HepG2 (cell line): ENCODE results near the gene TMEM187. TPM values are rescaled to one million over a fixed set of nuclear protein-coding genes. Genes with fewer than 3 reads are reported as not detected.
A peak's percentile ranks its signal among the peaks of the same experiment; 100 is the strongest.

Experiments
- ARNT ChIP-seq: fragments of 450-650 bp; IDR thresholded peaks from 2 replicates; pipeline ENCODE4 v1.6.1; 2017
- BHLHE40 ChIP-seq: IDR thresholded peaks from 2 replicates; pipeline ENCODE4 v1.6.1; 2011; ENCODE audit warnings: low read length, improper control_type of control experiment
- CHD4 ChIP-seq: fragments of 200-600 bp; sonication (generic); IDR thresholded peaks from 2 replicates; pipeline ENCODE4 v1.7.0; 2017; ENCODE audit warnings: mild to moderate bottlenecking, low read length, borderline replicate concordance
- DMAP1 ChIP-seq: IDR thresholded peaks from 2 replicates; pipeline ENCODE4 v1.6.1; 2016
- HOXD1 ChIP-seq: sonication (generic); formaldehyde crosslinking; IDR thresholded peaks from 2 replicates; pipeline ENCODE4 v1.5.0; 2020; ENCODE audit warnings: missing genetic modification reagents
- MED13 ChIP-seq: sonication (generic); formaldehyde crosslinking; IDR thresholded peaks from 2 replicates; pipeline ENCODE4 v1.5.0; 2020; ENCODE audit warnings: missing genetic modification reagents
- RAD21 ChIP-seq: fragments of 450-650 bp; formaldehyde crosslinking; IDR thresholded peaks from 2 replicates; pipeline ENCODE4 v1.5.0; 2020; ENCODE audit warnings: mild to moderate bottlenecking
- RBM39 ChIP-seq: fragments of 200-400 bp; formaldehyde crosslinking; IDR thresholded peaks from one replicate; pipeline ENCODE4 v1.6.1; 2018; ENCODE audit warnings: antibody characterized with exemption, mild to moderate bottlenecking, low read depth, low read length; ENCODE audit not compliant: poor library complexity, severe bottlenecking
- SYNCRIP ChIP-seq: fragments of 200-400 bp; formaldehyde crosslinking; IDR thresholded peaks from 2 replicates; pipeline ENCODE4 v1.6.1; 2018; ENCODE audit warnings: mild to moderate bottlenecking, low read depth, low read length; ENCODE audit not compliant: insufficient read depth
- ZFP36 ChIP-seq: fragments of 150-350 bp; IDR thresholded peaks from 2 replicates; pipeline ENCODE4 v1.6.1; 2018; ENCODE audit warnings: borderline replicate concordance, low read length, low read depth; ENCODE audit not compliant: partially characterized antibody
- ZMAT3 ChIP-seq: sonication (generic); formaldehyde crosslinking; conservative IDR thresholded peaks from 2 replicates; pipeline ENCODE4 v1.7.0; 2021; ENCODE audit warnings: missing genetic modification reagents
- ZNF431 ChIP-seq: sonication (generic); formaldehyde crosslinking; IDR thresholded peaks from 2 replicates; pipeline ENCODE4 v1.9.0; 2022; ENCODE audit warnings: missing genetic modification reagents, low read depth, mild to moderate bottlenecking, borderline replicate concordance
- ZNF577 ChIP-seq: sonication (generic); formaldehyde crosslinking; IDR thresholded peaks from 2 replicates; pipeline ENCODE4 v1.4.0; 2020; ENCODE audit warnings: mild to moderate bottlenecking, low read depth, missing genetic modification reagents, borderline replicate concordance
- ZNF776 ChIP-seq: sonication (generic); formaldehyde crosslinking; IDR thresholded peaks from 2 replicates; pipeline ENCODE4 v1.4.0; 2020; ENCODE audit warnings: mild to moderate bottlenecking, missing genetic modification reagents
- ZSCAN29 ChIP-seq: sonication (generic); formaldehyde crosslinking; conservative IDR thresholded peaks from 2 replicates; pipeline ENCODE4 v1.4.0; 2020; ENCODE audit warnings: mild to moderate bottlenecking, missing genetic modification reagents
- polyA plus RNA-seq, 8 experiments: library from polyadenylated mRNA; depleted of rRNA in 3 of 8; stranded (reverse) in 7 of 8; unstranded in 1 of 8; fragments of >200 nt; fragmentation: Illumina TruSeq in 4 of 8; extraction: Trizol in 4 of 8; gene quantifications; 2 replicates each; pipeline versions ENCODE4 v1.2.1 to v1.2.3, GENCODE V29; 2011 to 2016; ENCODE audit warnings: low read depth in 4 of 8, missing spikeins in 1 of 8, mixed read lengths in 1 of 8; ENCODE audit not compliant: insufficient read depth in 1 of 8
- total RNA-seq, 5 experiments: library from RNA; depleted of rRNA; stranded (reverse); fragments of >200 nt; fragmentation: Illumina TruSeq; extraction: Trizol; gene quantifications; 2 replicates each; pipeline ENCODE4 v1.2.3, GENCODE V29; 2016; ENCODE audit warnings: low read depth in 1 of 5
- TF ChIP-seq, protein P1 (sequence below): sonication (generic); formaldehyde crosslinking; IDR thresholded peaks from 2 replicates; pipeline ENCODE4 v1.4.0; 2020; ENCODE audit warnings: low read depth, missing genetic modification reagents
- TF ChIP-seq, protein P2 (sequence below): IDR thresholded peaks from 2 replicates; pipeline ENCODE4 v1.6.1; 2016; ENCODE audit warnings: missing compliant biosample characterization, missing genetic modification reagents, borderline replicate concordance
- TF ChIP-seq, protein P3 (sequence below): sonication (generic); formaldehyde crosslinking; IDR thresholded peaks from 2 replicates; pipeline ENCODE4 v1.5.0; 2020; ENCODE audit warnings: missing genetic modification reagents
- TF ChIP-seq, protein P4 (sequence below): sonication (generic); formaldehyde crosslinking; IDR thresholded peaks from 2 replicates; pipeline ENCODE4 v1.8.1; 2023; ENCODE audit warnings: missing genetic modification reagents, mild to moderate bottlenecking, borderline replicate concordance
- TF ChIP-seq, protein P5 (sequence below): IDR thresholded peaks from 2 replicates; pipeline ENCODE4 v1.6.1; 2018; ENCODE audit warnings: missing genetic modification reagents, mild to moderate bottlenecking, missing compliant biosample characterization

TMEM187 gene
- total and polyA plus RNA-seq, 2 of the 13 experiments (the other 11 are each of a cell fraction or from before 2014, with no cell fraction given), result 2.2 to 6.2 TPM

DNA sequence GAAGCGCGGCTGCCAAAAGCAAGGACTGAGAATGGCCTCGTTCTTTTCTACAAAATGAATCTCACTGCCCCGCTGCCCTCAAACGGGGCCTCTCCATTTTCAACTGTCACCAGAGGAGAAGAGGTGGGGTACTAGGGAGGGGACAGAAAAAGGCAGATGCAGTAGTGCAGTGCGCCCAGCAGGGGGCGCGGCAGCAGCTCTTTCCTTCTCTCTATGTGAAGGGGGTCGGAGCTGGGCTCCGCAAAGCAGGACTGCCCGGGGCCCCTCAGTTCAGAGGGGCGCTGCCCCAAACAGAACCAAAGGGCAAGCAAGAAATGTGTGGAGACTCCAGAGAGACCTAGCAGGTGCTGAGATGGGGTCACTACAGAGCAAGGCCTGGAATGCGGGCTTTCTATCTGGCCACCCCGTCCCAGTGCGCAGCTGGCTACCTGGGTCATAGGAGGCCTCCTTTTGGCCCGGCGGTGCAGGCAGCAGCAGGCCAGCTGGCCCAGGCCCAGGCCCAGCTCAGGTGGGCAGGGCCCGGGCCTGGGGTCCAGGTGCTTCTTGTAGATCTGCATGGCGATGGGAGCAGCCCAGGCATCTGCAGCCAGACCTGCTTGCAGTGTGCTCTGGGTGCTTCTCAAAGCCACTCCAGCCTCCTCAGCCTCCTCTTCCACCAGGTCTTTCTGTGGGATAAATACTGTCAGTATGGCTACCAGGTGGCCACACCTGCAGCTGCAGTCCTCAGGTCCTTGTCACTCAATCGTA lies 41.2 kb downstream of the TMEM187 start (continued):
- TF ChIP-seq, protein P1, sequence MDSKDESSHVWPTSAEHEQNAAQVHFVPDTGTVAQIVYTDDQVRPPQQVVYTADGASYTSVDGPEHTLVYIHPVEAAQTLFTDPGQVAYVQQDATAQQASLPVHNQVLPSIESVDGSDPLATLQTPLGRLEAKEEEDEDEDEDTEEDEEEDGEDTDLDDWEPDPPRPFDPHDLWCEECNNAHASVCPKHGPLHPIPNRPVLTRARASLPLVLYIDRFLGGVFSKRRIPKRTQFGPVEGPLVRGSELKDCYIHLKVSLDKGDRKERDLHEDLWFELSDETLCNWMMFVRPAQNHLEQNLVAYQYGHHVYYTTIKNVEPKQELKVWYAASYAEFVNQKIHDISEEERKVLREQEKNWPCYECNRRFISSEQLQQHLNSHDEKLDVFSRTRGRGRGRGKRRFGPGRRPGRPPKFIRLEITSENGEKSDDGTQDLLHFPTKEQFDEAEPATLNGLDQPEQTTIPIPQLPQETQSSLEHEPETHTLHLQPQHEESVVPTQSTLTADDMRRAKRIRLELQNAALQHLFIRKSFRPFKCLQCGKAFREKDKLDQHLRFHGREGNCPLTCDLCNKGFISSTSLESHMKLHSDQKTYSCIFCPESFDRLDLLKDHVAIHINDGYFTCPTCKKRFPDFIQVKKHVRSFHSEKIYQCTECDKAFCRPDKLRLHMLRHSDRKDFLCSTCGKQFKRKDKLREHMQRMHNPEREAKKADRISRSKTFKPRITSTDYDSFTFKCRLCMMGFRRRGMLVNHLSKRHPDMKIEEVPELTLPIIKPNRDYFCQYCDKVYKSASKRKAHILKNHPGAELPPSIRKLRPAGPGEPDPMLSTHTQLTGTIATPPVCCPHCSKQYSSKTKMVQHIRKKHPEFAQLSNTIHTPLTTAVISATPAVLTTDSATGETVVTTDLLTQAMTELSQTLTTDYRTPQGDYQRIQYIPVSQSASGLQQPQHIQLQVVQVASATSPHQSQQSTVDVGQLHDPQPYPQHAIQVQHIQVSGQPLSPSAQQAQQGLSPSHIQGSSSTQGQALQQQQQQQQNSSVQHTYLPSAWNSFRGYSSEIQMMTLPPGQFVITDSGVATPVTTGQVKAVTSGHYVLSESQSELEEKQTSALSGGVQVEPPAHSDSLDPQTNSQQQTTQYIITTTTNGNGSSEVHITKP (CRISPR knock-in tag), result no peak
- TF ChIP-seq HOXD1 (CRISPR knock-in tag) (no peak), SYNCRIP (no peak), BHLHE40 (no peak), RBM39 (no peak), ZNF776 (CRISPR knock-in tag) (no peak), MED13 (CRISPR knock-in tag) (no peak), ZNF431 (no peak), ZFP36 (no peak), ZSCAN29 (no peak), ARNT (no peak), ZNF577 (CRISPR knock-in tag) (no peak), RAD21 (CRISPR knock-in tag) (0 out of 2 replicates have a peak, but pooled peaks have one; percentile 20), CHD4 (no peak), DMAP1 (CRISPR knock-in tag) (no peak), ZMAT3 (CRISPR knock-in tag) (no peak)
- TF ChIP-seq, protein P2, sequence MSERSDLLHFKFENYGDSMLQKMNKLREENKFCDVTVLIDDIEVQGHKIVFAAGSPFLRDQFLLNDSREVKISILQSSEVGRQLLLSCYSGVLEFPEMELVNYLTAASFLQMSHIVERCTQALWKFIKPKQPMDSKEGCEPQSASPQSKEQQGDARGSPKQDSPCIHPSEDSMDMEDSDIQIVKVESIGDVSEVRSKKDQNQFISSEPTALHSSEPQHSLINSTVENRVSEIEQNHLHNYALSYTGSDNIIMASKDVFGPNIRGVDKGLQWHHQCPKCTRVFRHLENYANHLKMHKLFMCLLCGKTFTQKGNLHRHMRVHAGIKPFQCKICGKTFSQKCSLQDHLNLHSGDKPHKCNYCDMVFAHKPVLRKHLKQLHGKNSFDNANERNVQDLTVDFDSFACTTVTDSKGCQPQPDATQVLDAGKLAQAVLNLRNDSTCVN (CRISPR knock-in tag), result no peak
- TF ChIP-seq, protein P3, sequence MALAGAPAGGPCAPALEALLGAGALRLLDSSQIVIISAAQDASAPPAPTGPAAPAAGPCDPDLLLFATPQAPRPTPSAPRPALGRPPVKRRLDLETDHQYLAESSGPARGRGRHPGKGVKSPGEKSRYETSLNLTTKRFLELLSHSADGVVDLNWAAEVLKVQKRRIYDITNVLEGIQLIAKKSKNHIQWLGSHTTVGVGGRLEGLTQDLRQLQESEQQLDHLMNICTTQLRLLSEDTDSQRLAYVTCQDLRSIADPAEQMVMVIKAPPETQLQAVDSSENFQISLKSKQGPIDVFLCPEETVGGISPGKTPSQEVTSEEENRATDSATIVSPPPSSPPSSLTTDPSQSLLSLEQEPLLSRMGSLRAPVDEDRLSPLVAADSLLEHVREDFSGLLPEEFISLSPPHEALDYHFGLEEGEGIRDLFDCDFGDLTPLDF (CRISPR knock-in tag), result no peak
- TF ChIP-seq, protein P4, sequence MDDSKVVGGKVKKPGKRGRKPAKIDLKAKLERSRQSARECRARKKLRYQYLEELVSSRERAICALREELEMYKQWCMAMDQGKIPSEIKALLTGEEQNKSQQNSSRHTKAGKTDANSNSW (CRISPR knock-in tag), result no peak
- TF ChIP-seq, protein P5, sequence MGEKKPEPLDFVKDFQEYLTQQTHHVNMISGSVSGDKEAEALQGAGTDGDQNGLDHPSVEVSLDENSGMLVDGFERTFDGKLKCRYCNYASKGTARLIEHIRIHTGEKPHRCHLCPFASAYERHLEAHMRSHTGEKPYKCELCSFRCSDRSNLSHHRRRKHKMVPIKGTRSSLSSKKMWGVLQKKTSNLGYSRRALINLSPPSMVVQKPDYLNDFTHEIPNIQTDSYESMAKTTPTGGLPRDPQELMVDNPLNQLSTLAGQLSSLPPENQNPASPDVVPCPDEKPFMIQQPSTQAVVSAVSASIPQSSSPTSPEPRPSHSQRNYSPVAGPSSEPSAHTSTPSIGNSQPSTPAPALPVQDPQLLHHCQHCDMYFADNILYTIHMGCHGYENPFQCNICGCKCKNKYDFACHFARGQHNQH (CRISPR knock-in tag), result no peak
